ENCODE data around the gene TRMT44.

The TRMT44 gene

GRCh38 chr4:8509311-8509950 lies 68.9 kb downstream of the TRMT44 start:
- TF ChIP-seq CEBPB (IDR thresholded peaks at IDR 0.05) = no peak
- no peak for TF ChIP-seq EGR1 (IDR thresholded peaks at IDR 0.05)
- no peak for TF ChIP-seq YY1 (IDR thresholded peaks at IDR 0.05; ENCODE audit: low read depth)
- TF ChIP-seq NFIC (IDR thresholded peaks at IDR 0.05) = no peak
- no peak for TF ChIP-seq FOXM1 (IDR thresholded peaks at IDR 0.05; ENCODE audit: borderline replicate concordance, low read depth)
- TF ChIP-seq MAX (IDR thresholded peaks at IDR 0.05) = no peak
- no peak for TF ChIP-seq ZBTB7A (IDR thresholded peaks at IDR 0.05; ENCODE audit: low read depth)
- TF ChIP-seq USF1 (IDR thresholded peaks at IDR 0.05) = no peak
- no peak for TF ChIP-seq TCF12 (IDR thresholded peaks at IDR 0.05; ENCODE audit: low read depth)

GRCh38 chr4:8510191-8510590 lies 69.6 kb downstream of the TRMT44 start:
- no peak for TF ChIP-seq RAD21 (IDR thresholded peaks at IDR 0.05; ENCODE audit: low read depth)
- TF ChIP-seq TEAD4 (IDR thresholded peaks at IDR 0.05) = no peak
- no peak for TF ChIP-seq MAX (IDR thresholded peaks at IDR 0.05)
- TF ChIP-seq ZBTB7A (IDR thresholded peaks at IDR 0.05; ENCODE audit: low read depth) = no peak
- no peak for TF ChIP-seq YY1 (IDR thresholded peaks at IDR 0.05; ENCODE audit: low read depth)
- TF ChIP-seq TAF1 (IDR thresholded peaks at IDR 0.05; ENCODE audit: low read depth) = no peak
- TF ChIP-seq CEBPB (IDR thresholded peaks at IDR 0.05) = no peak
- no peak for TF ChIP-seq FOXM1 (IDR thresholded peaks at IDR 0.05; ENCODE audit: borderline replicate concordance, low read depth)
- TF ChIP-seq REST (IDR thresholded peaks at IDR 0.05; ENCODE audit: low read depth) = no peak
- TF ChIP-seq USF1 (IDR thresholded peaks at IDR 0.05) = no peak

- TF ChIP-seq EP300 (IDR thresholded peaks at IDR 0.05; ENCODE audit: borderline replicate concordance) (no peak), MAX (IDR thresholded peaks at IDR 0.05) (no peak), USF1 (IDR thresholded peaks at IDR 0.05) (no peak), TCF12 (IDR thresholded peaks at IDR 0.05; ENCODE audit: low read depth) (no peak), EGR1 (IDR thresholded peaks at IDR 0.05) (no peak), YY1 (IDR thresholded peaks at IDR 0.05; ENCODE audit: low read depth) (no peak), CEBPB (IDR thresholded peaks at IDR 0.05) (no peak), REST (IDR thresholded peaks at IDR 0.05; ENCODE audit: low read depth) (no peak), TEAD4 (IDR thresholded peaks at IDR 0.05) (no peak), NFIC (IDR thresholded peaks at IDR 0.05) (no peak), CREB1 (IDR thresholded peaks at IDR 0.05; ENCODE audit: low read depth) (no peak), TAF1 (IDR thresholded peaks at IDR 0.05; ENCODE audit: low read depth) (no peak), RAD21 (IDR thresholded peaks at IDR 0.05; ENCODE audit: low read depth) (no peak)
These were observed 70.2 kb downstream of the TRMT44 start for GRCh38 chr4:8510611-8511285.

- TF ChIP-seq ZBTB7A (IDR thresholded peaks at IDR 0.05; ENCODE audit: low read depth) = no peak
- TF ChIP-seq EP300 (IDR thresholded peaks at IDR 0.05; ENCODE audit: borderline replicate concordance) = no peak
- no peak for TF ChIP-seq TEAD4 (IDR thresholded peaks at IDR 0.05)
- TF ChIP-seq NFIC (IDR thresholded peaks at IDR 0.05) = no peak
- TF ChIP-seq USF1 (IDR thresholded peaks at IDR 0.05) = no peak
- TF ChIP-seq EGR1 (IDR thresholded peaks at IDR 0.05) = no peak
- no peak for TF ChIP-seq MAX (IDR thresholded peaks at IDR 0.05)
- TF ChIP-seq FOXM1 (IDR thresholded peaks at IDR 0.05; ENCODE audit: borderline replicate concordance, low read depth) = no peak
- TF ChIP-seq RAD21 (IDR thresholded peaks at IDR 0.05; ENCODE audit: low read depth) = no peak
- no peak for TF ChIP-seq CREB1 (IDR thresholded peaks at IDR 0.05; ENCODE audit: low read depth)
- TF ChIP-seq TCF12 (IDR thresholded peaks at IDR 0.05; ENCODE audit: low read depth) = no peak
These were observed 71.9 kb downstream of the TRMT44 start for GRCh38 chr4:8512510-8512909.
